ENCODE data around the gene DNAH11.

GRCh38 chr7:21939136-21939857 is 396.5 kb downstream of the DNAH11 start:
- TF ChIP-seq CTCF (IDR thresholded peaks at IDR 0.05) (no peak), POLR2AphosphoS5 (IDR thresholded peaks at IDR 0.05; ENCODE audit: low read depth, low read length) (no peak), SIN3A (IDR thresholded peaks at IDR 0.05; ENCODE audit: borderline replicate concordance, insufficient read depth, low read depth, low read length) (no peak), REST (IDR thresholded peaks at IDR 0.05; ENCODE audit: insufficient read depth in 1 of 2, low read depth in 2 of 2, low read length in 1 of 2) (no peak), TCF7L2 (IDR thresholded peaks at IDR 0.05; ENCODE audit: low read depth, low read length) (no peak)

All from Panc1 (cell line).